ENCODE measurements around the gene OTOF. TPM values are rescaled to one million over a fixed set of nuclear protein-coding genes. Genes with fewer than 3 reads are reported as not detected.

OTOF gene
- total and polyA plus RNA-seq, 9 of the 15 experiments (the other 6 are each of a cell fraction or from before 2014, with no cell fraction given): 0.03 to 0.11 (median 0.06) TPM; not detected in 5

DNA sequence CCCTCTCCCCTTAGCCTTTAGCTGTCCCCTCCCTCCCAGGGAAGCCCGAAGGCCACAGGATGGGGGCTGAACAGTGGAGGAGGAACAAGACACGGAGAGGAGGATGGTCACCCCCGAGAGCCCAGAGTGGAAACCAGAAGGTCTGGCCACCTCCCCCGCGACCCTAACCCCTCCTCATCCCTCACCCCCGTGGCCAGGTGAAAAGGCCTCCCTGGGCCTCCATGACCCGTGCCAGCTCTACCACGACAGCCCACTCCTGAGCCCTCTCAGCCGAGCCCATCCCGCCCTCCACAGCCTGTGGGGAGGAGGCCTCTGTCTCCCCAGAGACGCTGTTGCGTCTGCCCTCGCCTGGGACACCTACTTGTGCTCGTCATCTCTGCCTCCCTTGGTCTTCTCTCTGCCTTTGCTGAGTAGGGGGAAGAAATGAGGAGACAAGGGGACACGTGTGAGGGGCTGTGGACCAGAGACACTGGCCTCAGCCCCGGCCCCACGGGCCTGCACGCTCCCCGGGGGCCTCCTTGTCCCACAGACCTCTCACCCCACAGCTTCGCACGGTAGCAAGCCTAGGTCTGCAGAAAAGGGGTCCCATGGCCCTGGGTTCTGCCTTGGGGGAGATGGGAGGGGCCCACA is 32.5 kb upstream of the OTOF start:
- in situ Hi-C loops (cut with MboI): no loop called here
- H3K9me3 ChIP-seq (replicated peaks; ENCODE audit: control insufficient read depth, insufficient read depth, low read depth, low read length): no peaks in the 10 kb centered on the region
- no TSS peak for BruUV-seq (replicated peaks)
- no peak overlapping the region for H3K27ac ChIP-seq (ENCODE audit: extremely low read depth, low read depth, low read length)
- under 1% methylated on average over 21 of the region's 21 CpGs for WGBS (ENCODE audit: insufficient coverage, low coverage, missing lambda C conversion rate)
- no peaks in the 10 kb centered on the region for H3K79me2 ChIP-seq (ENCODE audit: control insufficient read depth, insufficient read depth, low read length)
- no peak for TF ChIP-seq ZNF75A (CRISPR knock-in tag; IDR thresholded peaks at IDR 0.05)
- no peak for TF ChIP-seq HSF4 (CRISPR knock-in tag; IDR thresholded peaks at IDR 0.05; ENCODE audit: borderline replicate concordance)
- no peak for TF ChIP-seq CTBP1 (IDR thresholded peaks at IDR 0.05; ENCODE audit: borderline replicate concordance)
- TF ChIP-seq, protein P1, sequence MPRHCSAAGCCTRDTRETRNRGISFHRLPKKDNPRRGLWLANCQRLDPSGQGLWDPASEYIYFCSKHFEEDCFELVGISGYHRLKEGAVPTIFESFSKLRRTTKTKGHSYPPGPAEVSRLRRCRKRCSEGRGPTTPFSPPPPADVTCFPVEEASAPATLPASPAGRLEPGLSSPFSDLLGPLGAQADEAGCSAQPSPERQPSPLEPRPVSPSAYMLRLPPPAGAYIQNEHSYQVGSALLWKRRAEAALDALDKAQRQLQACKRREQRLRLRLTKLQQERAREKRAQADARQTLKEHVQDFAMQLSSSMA (CRISPR knock-in tag; IDR thresholded peaks at IDR 0.05): no peak
- TF ChIP-seq, protein P2, sequence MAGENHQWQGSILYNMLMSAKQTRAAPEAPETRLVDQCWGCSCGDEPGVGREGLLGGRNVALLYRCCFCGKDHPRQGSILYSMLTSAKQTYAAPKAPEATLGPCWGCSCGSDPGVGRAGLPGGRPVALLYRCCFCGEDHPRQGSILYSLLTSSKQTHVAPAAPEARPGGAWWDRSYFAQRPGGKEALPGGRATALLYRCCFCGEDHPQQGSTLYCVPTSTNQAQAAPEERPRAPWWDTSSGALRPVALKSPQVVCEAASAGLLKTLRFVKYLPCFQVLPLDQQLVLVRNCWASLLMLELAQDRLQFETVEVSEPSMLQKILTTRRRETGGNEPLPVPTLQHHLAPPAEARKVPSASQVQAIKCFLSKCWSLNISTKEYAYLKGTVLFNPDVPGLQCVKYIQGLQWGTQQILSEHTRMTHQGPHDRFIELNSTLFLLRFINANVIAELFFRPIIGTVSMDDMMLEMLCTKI (IDR thresholded peaks at IDR 0.05; ENCODE audit: partially characterized antibody): no peak
- TF ChIP-seq ZNF24 (IDR thresholded peaks at IDR 0.05): no peak
- TF ChIP-seq, protein P3, sequence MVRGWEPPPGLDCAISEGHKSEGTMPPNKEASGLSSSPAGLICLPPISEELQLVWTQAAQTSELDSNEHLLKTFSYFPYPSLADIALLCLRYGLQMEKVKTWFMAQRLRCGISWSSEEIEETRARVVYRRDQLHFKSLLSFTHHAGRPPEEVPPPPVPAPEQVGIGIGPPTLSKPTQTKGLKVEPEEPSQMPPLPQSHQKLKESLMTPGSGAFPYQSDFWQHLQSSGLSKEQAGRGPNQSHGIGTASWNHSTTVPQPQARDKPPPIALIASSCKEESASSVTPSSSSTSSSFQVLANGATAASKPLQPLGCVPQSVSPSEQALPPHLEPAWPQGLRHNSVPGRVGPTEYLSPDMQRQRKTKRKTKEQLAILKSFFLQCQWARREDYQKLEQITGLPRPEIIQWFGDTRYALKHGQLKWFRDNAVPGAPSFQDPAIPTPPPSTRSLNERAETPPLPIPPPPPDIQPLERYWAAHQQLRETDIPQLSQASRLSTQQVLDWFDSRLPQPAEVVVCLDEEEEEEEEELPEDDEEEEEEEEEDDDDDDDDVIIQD (CRISPR knock-in tag; IDR thresholded peaks at IDR 0.05): no peak
- TF ChIP-seq, protein P4, sequence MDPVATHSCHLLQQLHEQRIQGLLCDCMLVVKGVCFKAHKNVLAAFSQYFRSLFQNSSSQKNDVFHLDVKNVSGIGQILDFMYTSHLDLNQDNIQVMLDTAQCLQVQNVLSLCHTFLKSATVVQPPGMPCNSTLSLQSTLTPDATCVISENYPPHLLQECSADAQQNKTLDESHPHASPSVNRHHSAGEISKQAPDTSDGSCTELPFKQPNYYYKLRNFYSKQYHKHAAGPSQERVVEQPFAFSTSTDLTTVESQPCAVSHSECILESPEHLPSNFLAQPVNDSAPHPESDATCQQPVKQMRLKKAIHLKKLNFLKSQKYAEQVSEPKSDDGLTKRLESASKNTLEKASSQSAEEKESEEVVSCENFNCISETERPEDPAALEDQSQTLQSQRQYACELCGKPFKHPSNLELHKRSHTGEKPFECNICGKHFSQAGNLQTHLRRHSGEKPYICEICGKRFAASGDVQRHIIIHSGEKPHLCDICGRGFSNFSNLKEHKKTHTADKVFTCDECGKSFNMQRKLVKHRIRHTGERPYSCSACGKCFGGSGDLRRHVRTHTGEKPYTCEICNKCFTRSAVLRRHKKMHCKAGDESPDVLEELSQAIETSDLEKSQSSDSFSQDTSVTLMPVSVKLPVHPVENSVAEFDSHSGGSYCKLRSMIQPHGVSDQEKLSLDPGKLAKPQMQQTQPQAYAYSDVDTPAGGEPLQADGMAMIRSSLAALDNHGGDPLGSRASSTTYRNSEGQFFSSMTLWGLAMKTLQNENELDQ (CRISPR knock-in tag; IDR thresholded peaks at IDR 0.05; ENCODE audit: borderline replicate concordance): no peak
- no peak for TF ChIP-seq KHSRP (IDR thresholded peaks at IDR 0.05)
- no peak for TF ChIP-seq GABPB1 (CRISPR knock-in tag; IDR thresholded peaks at IDR 0.05)
- TF ChIP-seq RNF2 (IDR thresholded peaks at IDR 0.05): no peak
- TF ChIP-seq FOXM1 (IDR thresholded peaks at IDR 0.05; ENCODE audit: low read depth): no peak
- no peak for TF ChIP-seq FOXM1 (CRISPR knock-in tag; IDR thresholded peaks at IDR 0.05; ENCODE audit: low read depth)
- no peak for TF ChIP-seq BDP1 (IDR thresholded peaks at IDR 0.05; ENCODE audit: insufficient read depth, insufficient read length)
- no peak for TF ChIP-seq SUPT5H (IDR thresholded peaks at IDR 0.05)
- no peak for TF ChIP-seq ZFP36 (IDR thresholded peaks at IDR 0.05; ENCODE audit: low read depth, low read length, partially characterized antibody)
- TF ChIP-seq MTA2 (IDR thresholded peaks at IDR 0.05; ENCODE audit: low read depth): no peak
- no peak for TF ChIP-seq DACH1 (IDR thresholded peaks at IDR 0.05; ENCODE audit: partially characterized antibody)
- TF ChIP-seq NBN (IDR thresholded peaks at IDR 0.05; ENCODE audit: low read depth): no peak
- DNase-seq (ENCODE audit: extremely low read depth in 1 of 4, low spot score in 3 of 4) (no peak), FAIRE-seq (no peak), ATAC-seq (no peak)
- H3K9me1 ChIP-seq (ENCODE audit: control insufficient read depth, insufficient read depth, low read length): no peaks in the 10 kb centered on the region
- POLR2A ChIA-PET: interaction anchor here (1.8 kb wide), 1 partner anchor 10 kb away, joined by 6 read pairs; no protein-coding TSS in a partner anchor
- no peak overlapping the region for H3K9ac ChIP-seq (ENCODE audit: insufficient read depth in 1 of 2, low read depth in 2 of 2, low read length in 2 of 2)
- no peaks in the 10 kb centered on the region for H3K36me3 ChIP-seq (ENCODE audit: control insufficient read depth, insufficient read depth, low read length)
- H3K4me2 ChIP-seq (ENCODE audit: insufficient read depth, low read length): no peak overlapping the region
- no peak overlapping the region for H2AFZ ChIP-seq (ENCODE audit: low read depth, low read length)
- CTCF ChIA-PET (ENCODE audit: low intra/inter-chr PET ratio): no interaction called here
- intact Hi-C loops (cut with micrococcal nuclease): no loop called here
- H3K4me1 ChIP-seq (replicated peaks in 1 of 2; ENCODE audit: control insufficient read depth in 2 of 2, insufficient read depth in 2 of 2, low read length in 2 of 2): no peaks in the 10 kb centered on the region; a peak in 1 of 5 replicates
- H3K27me3 ChIP-seq (ENCODE audit: control insufficient read depth in 2 of 2, insufficient read depth in 2 of 2, low read length in 2 of 2): peaks cover 30 to 63% of the 10 kb centered on the region in 2 experiments; a peak in 4 of 5 replicates
- no peak overlapping the region for H3K4me3 ChIP-seq
- H4K20me1 ChIP-seq (replicated peaks; ENCODE audit: control insufficient read depth, insufficient read depth, low read length): 0 out of 2 replicates have a peak, but pooled peaks cover 7% of the 10 kb centered on the region
